ENCODE results near the gene SLC19A1.

Gene SLC19A1

GRCh38 chr21:45465105-45465504 is 77.1 kb downstream of the SLC19A1 start:
- no peak overlapping the region for H3K4me3 ChIP-seq (ENCODE audit: low read length)
- H3K4me1 ChIP-seq (ENCODE audit: insufficient read depth, low read length) = peaks cover 7% of the 10 kb centered on the region
- H3K36me3 ChIP-seq (ENCODE audit: insufficient read depth, low read length) = no peaks in the 10 kb centered on the region
- H3K27me3 ChIP-seq (ENCODE audit: insufficient read depth, low read length) = no peaks in the 10 kb centered on the region
- H3K9me3 ChIP-seq (ENCODE audit: low read length) = peaks cover 1% of the 10 kb centered on the region
- no peak overlapping the region for H2AFZ ChIP-seq (ENCODE audit: low read depth, low read length)

- Histone ChIP-seq H3K9me3 (ENCODE audit: low read length) (peaks cover 1% of the 10 kb centered on the region), H3K4me1 (ENCODE audit: insufficient read depth, low read length) (no peaks in the 10 kb centered on the region), H2AFZ (ENCODE audit: low read depth, low read length) (no peak overlapping the region), H3K36me3 (ENCODE audit: insufficient read depth, low read length) (no peaks in the 10 kb centered on the region), H3K27me3 (ENCODE audit: insufficient read depth, low read length) (no peaks in the 10 kb centered on the region), H3K4me3 (ENCODE audit: low read length) (no peak overlapping the region)
Observed at GRCh38 chr21:45464309-45464708, 77.9 kb downstream of the SLC19A1 start.

- Histone ChIP-seq H3K4me1 (ENCODE audit: insufficient read depth, low read length) (no peaks in the 10 kb centered on the region), H3K4me3 (ENCODE audit: low read length) (no peak overlapping the region), H3K27me3 (ENCODE audit: insufficient read depth, low read length) (no peaks in the 10 kb centered on the region), H2AFZ (ENCODE audit: low read depth, low read length) (no peak overlapping the region), H3K9me3 (ENCODE audit: low read length) (peaks cover 1% of the 10 kb centered on the region), H3K36me3 (ENCODE audit: insufficient read depth, low read length) (no peaks in the 10 kb centered on the region)
Observed at GRCh38 chr21:45463871-45464270, 78.4 kb downstream of the SLC19A1 start.

GRCh38 chr21:45461806-45462341 is 80.4 kb downstream of the SLC19A1 start:
- Histone ChIP-seq H3K36me3 (ENCODE audit: insufficient read depth, low read length) (no peaks in the 10 kb centered on the region), H3K27me3 (ENCODE audit: insufficient read depth, low read length) (no peaks in the 10 kb centered on the region)

GRCh38 chr21:45461369-45461750 is 80.9 kb downstream of the SLC19A1 start:
- no peaks in the 10 kb centered on the region for H3K36me3 ChIP-seq (ENCODE audit: insufficient read depth, low read length)

More at GRCh38 chr21:45461806-45462341, 80.4 kb downstream of the SLC19A1 start:
- no peak overlapping the region for H2AFZ ChIP-seq (ENCODE audit: low read depth, low read length)
- no peaks in the 10 kb centered on the region for H3K4me1 ChIP-seq (ENCODE audit: insufficient read depth, low read length)
- peaks cover 1% of the 10 kb centered on the region for H3K9me3 ChIP-seq (ENCODE audit: low read length)
- no peak overlapping the region for H3K4me3 ChIP-seq (ENCODE audit: low read length)

GRCh38 chr21:45460611-45461368 is 81.5 kb downstream of the SLC19A1 start:
- Histone ChIP-seq H3K27me3 (ENCODE audit: insufficient read depth, low read length) (no peaks in the 10 kb centered on the region), H3K4me1 (ENCODE audit: insufficient read depth, low read length) (no peaks in the 10 kb centered on the region), H2AFZ (ENCODE audit: low read depth, low read length) (no peak overlapping the region), H3K4me3 (ENCODE audit: low read length) (no peak overlapping the region), H3K9me3 (ENCODE audit: low read length) (peaks cover 1% of the 10 kb centered on the region), H3K36me3 (ENCODE audit: insufficient read depth, low read length) (no peaks in the 10 kb centered on the region)

More at GRCh38 chr21:45461369-45461750, 80.9 kb downstream of the SLC19A1 start:
- H3K4me1 ChIP-seq (ENCODE audit: insufficient read depth, low read length) = no peaks in the 10 kb centered on the region
- no peak overlapping the region for H3K4me3 ChIP-seq (ENCODE audit: low read length)
- peaks cover 1% of the 10 kb centered on the region for H3K9me3 ChIP-seq (ENCODE audit: low read length)
- no peaks in the 10 kb centered on the region for H3K27me3 ChIP-seq (ENCODE audit: insufficient read depth, low read length)
- no peak overlapping the region for H2AFZ ChIP-seq (ENCODE audit: low read depth, low read length)

GRCh38 chr21:45460011-45460565 is 82.2 kb downstream of the SLC19A1 start:
- Histone ChIP-seq H3K4me1 (ENCODE audit: insufficient read depth, low read length) (no peaks in the 10 kb centered on the region), H3K4me3 (ENCODE audit: low read length) (no peak overlapping the region), H3K9me3 (ENCODE audit: low read length) (peaks cover 1% of the 10 kb centered on the region), H2AFZ (ENCODE audit: low read depth, low read length) (no peak overlapping the region), H3K36me3 (ENCODE audit: insufficient read depth, low read length) (no peaks in the 10 kb centered on the region), H3K27me3 (ENCODE audit: insufficient read depth, low read length) (no peaks in the 10 kb centered on the region)

GRCh38 chr21:45459171-45460010 is 82.8 kb downstream of the SLC19A1 start:
- H3K4me1 ChIP-seq (ENCODE audit: insufficient read depth, low read length) = no peaks in the 10 kb centered on the region
- H3K36me3 ChIP-seq (ENCODE audit: insufficient read depth, low read length) = no peaks in the 10 kb centered on the region
- peaks cover 1% of the 10 kb centered on the region for H3K9me3 ChIP-seq (ENCODE audit: low read length)
- no peaks in the 10 kb centered on the region for H3K27me3 ChIP-seq (ENCODE audit: insufficient read depth, low read length)
- no peak overlapping the region for H3K4me3 ChIP-seq (ENCODE audit: low read length)
- no peak overlapping the region for H2AFZ ChIP-seq (ENCODE audit: low read depth, low read length)

- H3K27me3 ChIP-seq (ENCODE audit: insufficient read depth, low read length) = no peaks in the 10 kb centered on the region
Observed at GRCh38 chr21:45458281-45459170, 83.7 kb downstream of the SLC19A1 start.

GRCh38 chr21:45457832-45458172 is 84.4 kb downstream of the SLC19A1 start:
- Histone ChIP-seq H3K36me3 (ENCODE audit: insufficient read depth, low read length) (no peaks in the 10 kb centered on the region), H3K4me1 (ENCODE audit: insufficient read depth, low read length) (no peaks in the 10 kb centered on the region), H3K27me3 (ENCODE audit: insufficient read depth, low read length) (no peaks in the 10 kb centered on the region), H3K9me3 (ENCODE audit: low read length) (peaks cover 1% of the 10 kb centered on the region), H2AFZ (ENCODE audit: low read depth, low read length) (no peak overlapping the region), H3K4me3 (ENCODE audit: low read length) (no peak overlapping the region)

More at GRCh38 chr21:45458281-45459170, 83.7 kb downstream of the SLC19A1 start:
- Histone ChIP-seq H3K9me3 (ENCODE audit: low read length) (peaks cover 1% of the 10 kb centered on the region), H3K4me3 (ENCODE audit: low read length) (no peak overlapping the region), H3K4me1 (ENCODE audit: insufficient read depth, low read length) (no peaks in the 10 kb centered on the region), H2AFZ (ENCODE audit: low read depth, low read length) (no peak overlapping the region), H3K36me3 (ENCODE audit: insufficient read depth, low read length) (no peaks in the 10 kb centered on the region)

- Histone ChIP-seq H3K27me3 (ENCODE audit: insufficient read depth, low read length) (no peaks in the 10 kb centered on the region), H2AFZ (ENCODE audit: low read depth, low read length) (no peak overlapping the region), H3K36me3 (ENCODE audit: insufficient read depth, low read length) (no peaks in the 10 kb centered on the region), H3K4me1 (ENCODE audit: insufficient read depth, low read length) (no peaks in the 10 kb centered on the region), H3K4me3 (ENCODE audit: low read length) (no peak overlapping the region), H3K9me3 (ENCODE audit: low read length) (peaks cover 1% of the 10 kb centered on the region)
Observed at GRCh38 chr21:45457161-45457831, 84.9 kb downstream of the SLC19A1 start.

GRCh38 chr21:45456584-45457160 is 85.6 kb downstream of the SLC19A1 start:
- no peaks in the 10 kb centered on the region for H3K36me3 ChIP-seq (ENCODE audit: insufficient read depth, low read length)
- H3K9me3 ChIP-seq (ENCODE audit: low read length) = peaks cover 1% of the 10 kb centered on the region
- no peaks in the 10 kb centered on the region for H3K27me3 ChIP-seq (ENCODE audit: insufficient read depth, low read length)
- H2AFZ ChIP-seq (ENCODE audit: low read depth, low read length) = no peak overlapping the region
- H3K4me3 ChIP-seq (ENCODE audit: low read length) = no peak overlapping the region
- H3K4me1 ChIP-seq (ENCODE audit: insufficient read depth, low read length) = no peaks in the 10 kb centered on the region

Measured in neuron (in vitro differentiated cells).